Activated T-helper 1 cell treated with anti-CD3 and anti-CD28 coated beads, Interleukin-2, amount 50 U/mL, for 16 hours (primary cell): ENCODE measurements around the gene FAM184A.

Experiments used
- DNase-seq, 2 donors: peaks; one replicate each; pipeline ENCODE4 v3.0.0-alpha.2; 2020; ENCODE audit warnings: low read depth in 1 of 2, low spot score in 1 of 2

The FAM184A gene

DNA sequence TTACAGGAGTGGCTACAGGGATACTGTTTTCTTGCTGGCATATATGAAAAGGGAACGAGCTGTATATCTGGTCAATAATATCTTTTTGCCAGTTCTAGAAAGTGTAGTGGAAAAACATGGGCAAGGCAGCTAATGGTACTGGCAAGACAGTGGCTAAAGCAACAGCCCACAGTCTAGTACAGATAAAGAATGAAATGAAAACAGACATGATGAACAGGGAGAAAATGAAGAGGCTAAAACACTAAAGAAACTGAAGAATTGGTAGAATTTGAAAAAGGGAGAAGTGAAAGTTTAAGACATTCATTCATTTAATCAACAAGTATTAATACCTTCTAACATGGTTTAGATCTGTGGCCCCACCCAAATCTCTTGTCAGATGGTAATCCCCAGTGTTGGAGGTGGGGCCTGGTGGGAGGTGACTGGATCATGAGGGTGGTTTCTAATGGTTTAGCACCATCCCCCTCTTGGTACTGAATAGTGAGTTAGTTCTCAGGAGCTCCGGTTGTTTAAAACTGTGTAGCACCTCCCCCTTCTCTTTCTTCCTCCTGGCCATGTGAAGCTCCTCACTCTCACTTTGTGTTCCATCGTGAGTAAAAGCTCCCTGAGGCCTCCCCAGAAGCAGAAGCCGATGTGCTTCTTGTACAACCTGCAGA lies 18.1 kb downstream of the FAM184A start:
- DNase-seq = no peak

DNA sequence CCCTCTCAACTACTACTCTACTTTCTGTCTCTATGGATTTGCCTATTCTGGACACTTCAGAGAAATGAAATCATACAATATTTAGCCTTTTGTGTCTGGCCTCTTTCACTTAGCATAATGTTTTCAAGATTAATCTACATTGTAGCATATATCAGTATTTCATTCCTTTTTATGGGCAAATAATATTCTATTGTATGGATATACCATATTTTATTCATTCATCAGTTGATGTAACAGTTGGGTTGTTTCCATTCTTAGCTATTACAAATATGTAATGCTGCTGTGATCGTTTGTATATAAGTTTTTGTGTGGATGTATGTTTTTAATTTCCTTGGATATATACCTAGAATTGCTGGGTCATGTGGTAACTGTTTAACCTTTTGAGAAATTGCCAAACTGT lies 23.4 kb downstream of the FAM184A start:
- no peak for DNase-seq

DNA sequence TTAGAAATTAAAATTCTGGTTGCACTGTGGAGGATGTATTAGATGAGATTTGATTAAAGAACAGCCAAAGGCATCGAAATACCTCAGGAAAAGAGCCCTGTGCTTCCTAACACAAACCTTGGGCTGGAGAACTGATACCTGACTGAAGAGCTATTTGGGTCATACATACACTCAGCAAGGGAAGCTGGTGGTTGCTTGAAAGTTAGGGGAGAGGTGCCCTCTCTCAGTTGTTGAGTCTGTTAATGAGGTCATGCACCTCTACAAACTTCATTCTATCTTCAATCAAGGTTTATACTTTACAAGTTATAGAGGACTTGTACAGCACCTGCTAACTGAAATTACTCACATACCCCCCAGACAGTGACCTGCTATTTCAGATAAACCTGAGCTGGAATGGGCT lies 25.5 kb downstream of the FAM184A start:
- no peak for DNase-seq

DNA sequence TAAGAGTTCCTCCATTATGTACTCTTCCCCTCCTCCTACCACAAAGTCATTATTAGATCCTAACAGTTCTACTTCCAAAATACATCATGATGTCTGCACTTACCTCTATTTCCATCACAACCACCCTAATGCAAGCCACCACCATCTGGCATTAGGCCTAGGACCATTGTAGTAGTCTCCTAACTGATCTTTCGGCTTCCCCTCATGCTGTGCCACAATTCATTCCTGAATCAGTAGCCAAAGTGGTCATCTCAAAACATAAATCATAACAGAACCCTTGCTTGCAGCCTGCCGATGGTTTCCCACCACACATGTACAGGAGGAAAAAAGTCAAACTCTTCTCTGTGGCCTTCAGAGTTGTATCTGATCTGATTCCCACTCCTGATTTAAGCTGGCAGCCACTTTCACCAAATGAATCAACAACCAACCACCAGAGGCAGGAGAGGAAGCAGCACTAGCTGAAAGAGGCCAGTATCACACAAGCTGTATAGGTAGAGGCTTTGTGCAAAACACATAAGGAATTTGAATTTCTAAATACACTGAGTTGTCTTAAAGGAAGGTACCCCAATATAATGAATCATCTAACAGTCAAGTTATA lies 26.1 kb downstream of the FAM184A start:
- no peak for DNase-seq

DNA sequence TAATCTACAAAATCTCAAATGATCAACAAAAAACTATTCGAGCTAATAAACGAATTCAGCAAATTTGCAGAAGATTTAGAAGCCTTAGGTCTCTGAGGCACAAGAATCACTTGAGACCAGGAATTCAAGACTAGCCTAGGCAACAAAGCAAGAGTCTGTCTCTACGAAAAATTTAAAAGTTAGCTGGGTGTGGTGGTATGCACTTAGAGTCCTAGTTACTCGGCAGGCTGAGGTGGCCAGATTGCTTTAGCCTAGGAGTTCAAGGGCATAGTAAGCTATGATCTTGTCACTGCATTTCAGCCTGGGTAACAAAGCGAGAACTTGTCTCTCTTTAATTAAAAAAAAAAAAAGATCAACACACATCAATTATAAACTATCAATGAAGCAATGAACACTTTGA lies 34.2 kb downstream of the FAM184A start:
- DNase-seq = no peak

DNA sequence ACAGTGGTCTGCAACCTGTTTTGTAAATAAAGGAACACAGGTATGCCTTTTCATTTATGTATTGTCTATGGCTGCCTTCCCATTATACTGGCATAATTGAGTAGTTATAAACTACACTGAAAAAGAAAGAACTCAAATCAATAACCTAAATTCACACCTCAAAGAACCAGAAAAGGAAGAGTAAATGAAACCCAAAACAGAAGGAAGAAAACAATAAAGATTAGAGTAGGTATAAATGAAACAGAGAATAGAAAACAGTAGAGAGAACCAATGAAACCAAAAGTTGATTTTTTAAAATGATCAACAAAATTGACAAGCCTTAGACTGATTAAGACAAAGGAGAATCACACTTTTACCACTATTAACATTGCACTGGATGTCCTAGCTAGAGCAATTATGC lies 34.7 kb downstream of the FAM184A start:
- no peak for DNase-seq

DNA sequence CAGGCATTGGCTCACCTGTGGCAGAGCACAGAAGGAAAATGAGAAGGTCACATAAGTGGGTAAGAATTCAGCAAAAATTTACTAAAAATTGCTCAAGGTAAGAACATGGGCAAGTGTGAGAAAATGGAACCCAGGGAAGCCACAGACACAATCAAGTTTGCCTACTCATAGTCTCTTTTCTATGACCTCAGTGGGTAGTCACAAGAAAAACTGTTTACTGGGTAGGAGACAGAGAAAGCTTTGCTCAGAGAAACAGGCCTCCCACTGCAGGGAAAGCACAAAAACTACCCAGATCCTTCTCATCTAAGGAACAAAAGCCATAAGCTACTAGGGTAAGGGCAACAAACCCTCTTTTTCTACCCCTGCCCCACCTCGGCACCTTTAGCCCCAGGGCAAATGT lies 35.2 kb downstream of the FAM184A start:
- no peak for DNase-seq

DNA sequence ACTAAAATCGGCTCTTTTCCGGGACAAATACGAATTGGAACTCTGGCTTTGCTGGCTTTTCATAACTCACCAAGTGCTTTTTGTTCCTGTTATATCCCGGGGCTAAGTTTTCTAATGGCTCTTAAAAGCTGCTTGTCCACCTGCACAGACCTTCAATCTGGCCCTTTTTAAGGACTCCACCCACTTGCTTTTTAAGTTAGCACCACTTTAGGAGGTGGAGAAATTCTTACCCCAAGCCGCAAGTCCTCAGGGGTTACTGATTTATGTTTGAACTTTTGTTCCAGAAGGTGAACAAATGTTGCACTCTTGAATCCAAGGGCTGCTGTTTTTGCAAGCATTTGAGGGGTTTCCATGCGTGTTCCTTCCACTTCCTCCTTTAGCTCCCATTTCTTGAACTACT lies 37.8 kb downstream of the FAM184A start:
- no peak for DNase-seq

DNA sequence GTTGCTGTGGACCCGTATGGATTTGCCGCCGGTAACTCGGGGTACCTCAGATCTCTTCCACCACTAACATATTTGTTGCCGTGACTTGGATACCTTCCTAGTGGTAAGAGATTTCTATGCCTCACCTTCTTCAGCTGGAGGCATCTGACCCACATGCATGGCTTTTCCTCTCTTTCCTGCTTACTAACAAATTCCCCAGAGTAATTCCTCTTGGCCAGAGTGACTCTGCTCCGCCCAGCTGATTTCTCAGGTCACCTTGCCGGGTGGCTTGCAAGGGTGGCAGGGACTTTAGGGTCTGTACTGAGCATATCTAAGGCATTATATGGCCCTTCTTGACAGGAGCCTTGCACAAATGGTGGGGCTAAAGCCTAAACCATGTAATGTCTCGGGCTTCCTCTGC lies 38.2 kb downstream of the FAM184A start:
- no peak for DNase-seq

DNA sequence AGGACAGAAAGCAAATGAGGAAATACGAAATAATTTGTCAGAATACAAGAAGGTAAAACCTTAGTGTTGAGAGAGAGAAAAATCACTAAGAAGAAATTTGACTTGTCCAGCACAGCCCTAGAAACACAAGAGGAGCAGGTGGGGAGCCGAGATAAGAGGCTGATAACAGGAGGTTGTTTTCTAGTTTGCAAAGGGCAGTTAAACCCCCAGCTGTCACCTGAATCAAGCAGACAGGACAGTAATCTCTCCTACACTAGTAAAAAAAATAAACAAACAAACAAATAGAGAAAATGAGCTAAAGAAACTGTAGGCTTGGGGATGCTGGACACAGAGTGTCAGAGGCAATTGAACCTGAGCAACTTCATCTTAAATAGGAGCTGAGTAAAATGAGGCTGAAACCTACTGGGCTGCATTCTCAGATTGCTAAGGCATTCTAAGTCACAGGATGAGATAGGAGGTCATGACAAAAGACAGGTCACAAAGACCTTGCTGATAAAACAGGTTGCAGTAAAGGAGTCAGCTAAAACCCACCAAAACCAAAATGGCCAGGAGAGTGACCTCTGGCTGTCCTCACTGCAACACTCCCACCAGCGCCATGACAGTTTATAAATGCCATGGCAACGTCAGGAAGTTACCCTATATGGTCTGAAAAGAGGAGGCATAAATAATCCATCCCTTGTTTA lies 40.4 kb downstream of the FAM184A start:
- DNase-seq = no peak

DNA sequence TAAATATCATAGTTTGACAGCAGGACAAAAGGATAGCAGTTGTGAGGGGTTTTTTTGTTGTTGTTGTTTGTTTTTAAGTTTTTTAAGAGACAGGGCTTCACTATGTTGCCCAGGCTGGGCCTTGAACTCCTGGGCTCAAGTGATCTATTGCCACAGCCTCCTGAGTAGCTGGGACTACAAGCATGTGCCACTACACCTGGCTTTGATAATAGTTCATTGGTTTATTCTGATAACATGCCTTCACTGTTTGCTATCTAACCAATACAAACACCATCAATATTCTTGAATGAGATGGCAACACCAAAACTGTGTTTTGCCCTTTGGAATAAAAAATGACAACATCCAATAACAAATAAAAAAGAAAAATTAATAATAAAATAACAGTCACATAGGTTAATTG lies 41.2 kb downstream of the FAM184A start:
- no peak for DNase-seq

DNA sequence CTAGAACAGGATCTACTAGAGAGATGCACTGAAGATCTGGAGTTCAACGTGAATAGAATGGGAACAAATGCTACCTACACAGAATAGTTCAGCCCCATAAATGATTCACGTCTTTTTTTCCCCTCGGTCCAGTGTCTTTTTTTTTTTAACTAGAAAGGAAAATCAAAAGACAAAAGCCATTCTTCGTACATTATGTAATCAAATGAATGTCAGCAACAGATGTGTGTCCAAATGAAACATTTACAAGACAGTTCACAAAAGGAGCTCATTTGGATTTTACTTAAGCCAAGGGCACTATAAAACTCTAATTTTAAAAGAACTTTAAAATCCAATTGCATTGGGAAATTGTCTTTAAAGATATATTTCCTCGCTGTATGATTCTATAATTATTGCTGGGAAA lies 42.4 kb downstream of the FAM184A start:
- DNase-seq = no peak

DNA sequence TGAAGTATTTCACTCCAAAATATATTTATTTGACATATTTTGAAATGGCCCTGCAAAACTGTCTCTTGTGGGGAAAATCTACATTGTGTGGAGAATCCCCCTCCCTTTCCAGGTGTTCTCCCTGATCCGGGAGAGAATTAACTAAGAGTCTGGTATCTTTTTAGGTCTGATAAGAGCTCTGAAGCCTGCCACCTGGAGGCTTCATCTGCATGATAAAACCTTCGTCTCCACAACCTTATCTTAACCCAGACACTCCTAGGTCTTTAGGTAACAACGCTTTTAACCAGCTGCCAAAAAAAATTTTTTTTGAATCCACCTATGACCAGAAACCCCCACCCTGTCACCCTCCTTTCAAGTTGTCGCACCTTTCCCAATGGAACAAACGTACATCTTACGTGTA lies 43.0 kb downstream of the FAM184A start:
- DNase-seq = no peak

DNA sequence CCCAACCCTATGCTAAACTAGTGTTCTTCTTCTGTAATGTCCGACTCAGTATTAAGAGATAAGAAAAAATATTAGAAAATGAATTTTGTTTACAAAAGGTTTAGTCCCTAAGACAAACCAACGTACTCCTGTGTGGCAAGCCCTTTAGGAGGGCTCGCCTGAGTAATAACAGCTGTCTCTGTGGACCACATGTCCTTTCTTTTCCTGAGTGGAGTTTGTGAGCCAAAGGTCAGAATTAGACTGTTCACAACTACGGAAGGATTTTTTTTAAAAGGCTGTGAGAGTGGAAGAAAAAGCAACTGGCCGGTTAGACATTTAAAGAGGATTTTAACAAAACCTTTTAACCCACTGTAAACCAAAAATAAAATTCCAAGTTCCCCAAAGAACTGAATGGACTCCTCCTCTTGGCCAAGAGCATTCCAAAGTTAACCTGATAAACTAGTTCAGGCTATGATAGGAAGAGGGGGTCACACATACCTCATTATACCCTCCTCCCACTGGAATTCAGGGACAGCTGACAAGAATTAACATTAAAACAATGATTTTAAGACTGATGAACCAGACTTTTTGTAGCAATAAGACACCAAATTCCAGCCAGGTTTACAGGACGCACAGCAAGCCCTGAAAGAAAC lies 43.5 kb downstream of the FAM184A start:
- no peak for DNase-seq

DNA sequence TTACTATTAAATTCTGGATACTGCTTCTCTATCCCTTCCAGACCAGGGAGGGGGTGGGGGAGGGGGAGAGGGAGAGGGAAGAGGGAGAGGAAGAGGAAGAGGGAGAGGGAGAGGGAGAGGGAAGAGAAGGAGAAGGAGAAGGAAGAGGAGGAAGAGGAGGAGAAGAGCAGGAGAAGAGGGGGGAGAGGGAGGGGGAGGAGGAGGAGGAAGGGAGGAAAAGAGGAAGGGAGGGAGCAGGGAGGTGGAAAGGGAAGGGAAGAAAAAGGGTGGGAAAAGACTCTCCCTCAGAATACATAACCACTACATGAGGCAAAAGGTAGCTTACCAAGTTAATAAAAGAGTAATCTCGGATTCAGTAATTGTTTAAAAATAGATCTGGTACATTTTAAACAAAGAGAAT lies 46.0 kb downstream of the FAM184A start:
- DNase-seq = no peak

DNA sequence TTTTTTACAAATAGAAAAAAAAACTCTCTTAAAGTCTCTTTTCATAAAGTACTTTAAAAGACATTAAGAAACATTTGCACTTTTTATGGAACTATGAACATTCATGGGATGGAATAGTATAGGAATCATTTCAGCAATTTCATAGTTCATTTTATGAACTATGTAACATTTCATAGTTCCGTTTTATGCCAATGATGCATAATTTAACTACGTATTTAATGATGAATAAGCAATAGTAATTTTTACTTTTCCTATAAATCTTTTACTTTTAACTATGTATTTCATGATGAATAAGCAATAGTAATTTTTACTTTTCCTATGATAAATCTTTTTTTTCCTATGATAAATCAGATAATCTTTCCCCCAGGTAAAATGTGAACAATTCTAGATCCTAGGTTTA lies 47.7 kb downstream of the FAM184A start:
- no peak for DNase-seq

DNA sequence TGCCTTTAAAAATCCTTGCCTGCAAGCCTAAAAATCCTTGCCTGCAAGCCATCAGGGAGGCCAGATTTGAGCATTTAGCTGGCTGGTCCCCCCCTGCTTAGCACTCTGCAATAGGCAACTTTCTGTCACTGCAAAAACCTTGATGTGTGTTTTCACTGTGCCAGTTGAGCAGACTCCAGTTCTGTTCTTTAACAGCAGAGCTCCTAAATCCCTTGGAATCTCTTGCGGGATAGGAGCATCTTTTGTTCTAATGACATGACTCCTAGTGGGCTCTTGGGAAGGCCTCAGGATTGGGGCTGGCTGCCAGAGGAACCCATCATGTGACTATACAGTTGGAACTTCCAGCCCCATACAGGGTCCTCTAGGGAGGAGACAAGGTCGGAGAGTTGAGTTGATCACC lies 50.4 kb downstream of the FAM184A start:
- no peak for DNase-seq

DNA sequence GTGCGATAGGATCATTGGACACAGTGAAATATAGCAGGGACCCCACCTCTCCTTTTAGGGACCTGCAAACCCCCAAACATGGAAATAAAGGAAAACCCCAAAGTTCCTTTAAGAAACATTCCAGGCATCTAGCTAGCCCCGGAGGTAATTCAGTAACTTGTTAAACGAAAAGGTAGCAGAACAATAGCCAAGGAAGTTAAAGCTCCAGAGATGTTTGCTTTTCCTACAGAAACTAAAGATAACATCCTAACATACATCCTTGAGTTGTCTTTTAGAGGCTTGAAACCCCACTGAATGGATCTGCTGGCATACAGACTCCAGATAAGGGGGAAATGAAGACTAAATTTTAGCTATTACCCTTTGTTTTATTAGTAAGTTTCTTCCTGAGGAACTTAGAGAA lies 51.0 kb downstream of the FAM184A start:
- no peak for DNase-seq

DNA sequence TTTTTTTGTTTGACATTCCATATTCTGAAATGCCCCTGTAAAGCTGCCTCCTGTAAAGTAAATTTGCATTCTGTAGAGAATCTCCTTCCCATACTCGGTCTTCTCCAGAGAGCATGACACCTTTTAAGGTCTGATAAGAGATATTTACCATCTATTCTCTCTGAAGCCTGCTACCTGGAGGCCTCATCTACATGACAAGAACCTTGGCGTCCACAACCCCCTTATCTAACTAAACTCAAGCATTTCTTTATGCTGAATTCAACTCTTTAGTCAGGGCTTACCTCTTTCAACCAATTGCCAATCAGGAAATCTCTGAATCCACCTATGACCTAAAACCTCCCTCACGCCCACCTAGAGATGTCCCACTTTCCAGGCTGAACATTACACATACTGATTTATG lies 51.6 kb downstream of the FAM184A start:
- no peak for DNase-seq

DNA sequence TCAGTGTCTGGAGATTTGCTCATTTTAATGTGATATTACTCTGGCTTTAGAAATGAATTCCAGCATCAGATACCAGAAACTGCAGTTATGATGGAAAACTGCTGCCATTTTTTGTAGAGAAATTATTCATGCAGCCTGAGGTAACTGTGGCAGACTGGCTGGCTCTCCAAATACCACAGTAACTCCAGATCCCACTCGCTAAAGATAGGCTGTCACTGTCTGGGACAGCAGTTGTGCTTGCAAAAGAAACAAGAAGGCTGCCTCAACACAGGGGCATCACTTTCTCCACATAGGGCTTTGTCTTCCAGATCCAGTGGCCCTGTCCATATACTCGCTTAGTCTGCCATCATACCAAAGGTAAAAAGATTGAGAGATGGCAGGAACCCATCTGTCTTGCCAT lies 52.7 kb downstream of the FAM184A start:
- DNase-seq = no peak

DNA sequence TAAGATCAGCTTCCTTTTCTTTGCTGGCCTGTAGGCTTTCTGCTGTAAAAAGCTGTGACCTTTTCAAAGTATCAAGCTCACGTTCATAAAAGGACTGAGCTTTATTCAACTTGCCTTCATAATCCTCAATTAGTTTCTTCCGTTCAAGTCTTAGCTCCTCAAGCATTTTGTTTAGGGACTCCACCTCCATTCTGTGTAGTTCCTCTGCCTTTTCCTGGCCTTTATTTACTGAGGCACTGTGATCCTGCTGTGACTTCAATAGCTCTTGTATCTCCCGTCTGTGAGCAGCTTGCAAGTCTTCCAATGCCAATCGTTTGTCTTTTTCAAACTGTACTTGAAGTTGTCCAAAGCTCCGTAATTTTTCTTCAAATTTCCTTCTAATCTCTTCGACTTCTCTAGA lies 54.4 kb downstream of the FAM184A start:
- no peak for DNase-seq

DNA sequence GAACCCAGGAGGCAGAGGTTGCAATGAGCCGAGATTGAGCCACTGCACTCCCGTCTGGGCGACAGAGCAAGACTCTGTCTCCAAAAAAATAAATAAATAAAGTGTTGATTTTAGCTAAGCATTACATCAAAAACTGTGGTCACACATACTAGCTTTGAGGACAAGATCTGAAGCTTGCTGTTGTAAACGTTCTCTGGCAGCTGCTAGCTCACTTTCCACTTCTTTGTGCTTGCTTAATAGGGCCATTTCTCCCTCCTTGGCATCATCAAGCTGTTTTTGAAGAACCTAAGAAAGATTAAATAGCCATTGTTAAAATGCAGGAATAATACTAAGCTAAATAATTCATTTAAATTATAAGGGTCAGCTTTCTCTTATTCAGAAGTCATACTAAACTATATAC lies 55.7 kb downstream of the FAM184A start:
- no peak for DNase-seq
